Activated T-cell treated with anti-CD3 and anti-CD28 coated beads, Interleukin-2, amount 50 U/mL, for 72 hours (primary cell): ENCODE measurements around the gene SRMS. TPM values are rescaled to one million over a fixed set of nuclear protein-coding genes. Genes with fewer than 3 reads are reported as not detected.

Source experiments
- ATAC-seq, 2 donors: fragments of 150-1000 bp; cut with Tn5 transposase; replicated peaks in 1 of 2; 2 replicates each; pipeline ENCODE4 v1.10.0; 2021; ENCODE audit warnings: moderate library complexity in 2 of 2, mild to moderate bottlenecking in 1 of 2
- DNase-seq, 2 donors: peaks; one replicate each; pipeline ENCODE4 v3.0.0; 2021 to 2022; ENCODE audit warnings: mixed read lengths in 1 of 2
- H3K27ac Mint-ChIP-seq: one replicate; pipeline ENCODE4 v1.8.0; 2022; ENCODE audit warnings: mild to moderate bottlenecking, moderate library complexity, mixed read lengths
- H3K27me3 Mint-ChIP-seq: one replicate; pipeline ENCODE4 v1.8.0; 2022; ENCODE audit warnings: low read depth, mixed read lengths
- H3K36me3 Mint-ChIP-seq, 2 donors: one replicate each; pipeline ENCODE4 v1.8.0; 2022; ENCODE audit warnings: mixed read lengths in 2 of 2, mild to moderate bottlenecking in 1 of 2; ENCODE audit not compliant: insufficient read depth in 2 of 2
- H3K4me1 Mint-ChIP-seq: one replicate; pipeline ENCODE4 v1.8.0; 2022; ENCODE audit warnings: low read depth, mixed read lengths
- H3K4me3 Mint-ChIP-seq, 2 donors: one replicate each; pipeline ENCODE4 v1.8.0; 2022; ENCODE audit warnings: mild to moderate bottlenecking in 2 of 2, mixed read lengths in 2 of 2, moderate library complexity in 2 of 2
- H3K9me3 Mint-ChIP-seq, 2 donors: one replicate each; pipeline ENCODE4 v1.8.0; 2022; ENCODE audit warnings: mixed read lengths in 2 of 2
- total RNA-seq, 2 donors: library from RNA; stranded (reverse); gene quantifications; one replicate each; pipeline ENCODE4 v1.2.3, GENCODE V29; 2022

SRMS gene
- total RNA-seq, 2 donors from 2014 or later: not detected

DNA sequence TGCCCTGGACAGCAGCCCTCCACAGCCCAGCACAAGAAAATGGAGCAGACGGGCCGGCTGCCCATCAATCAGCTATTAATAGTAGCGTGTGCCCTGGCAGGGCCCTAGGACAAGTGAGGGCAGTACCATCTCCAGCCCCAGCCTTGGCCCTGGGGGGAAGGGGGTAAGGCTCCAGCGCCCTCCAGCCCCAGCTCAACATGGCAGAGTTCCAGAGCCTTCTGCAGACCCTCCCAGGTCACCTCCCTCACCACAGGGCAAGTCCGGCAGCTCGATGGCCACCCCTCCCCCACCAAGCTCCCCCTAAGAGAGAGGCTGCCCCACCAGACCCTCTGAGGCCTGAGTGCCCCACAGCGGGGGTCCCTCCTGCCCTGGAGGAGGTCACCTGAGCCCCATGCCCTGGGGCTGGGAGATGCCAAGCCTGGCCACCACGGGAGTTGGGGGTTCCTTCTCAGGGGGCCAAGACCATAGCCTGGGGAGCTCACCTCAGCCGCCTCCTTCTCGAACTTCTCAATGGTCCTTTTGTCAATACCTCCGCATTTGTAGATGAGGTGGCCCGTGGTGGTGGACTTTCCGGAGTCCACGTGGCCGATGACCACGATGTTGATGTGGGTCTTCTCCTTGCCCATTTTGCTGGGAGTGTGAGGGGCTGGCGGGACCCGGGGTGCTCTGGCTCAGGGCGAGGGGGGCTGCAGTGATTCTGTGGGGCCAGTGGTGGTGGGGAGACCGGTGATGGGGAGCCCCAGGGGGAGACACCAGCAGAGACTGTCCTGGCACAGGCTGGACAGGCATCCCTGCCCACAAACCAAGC lies 50.2 kb downstream of the SRMS start:
- Mint-ChIP-seq H3K27ac (no peak overlapping the region), H3K27me3 (peaks cover 22% of the 10 kb centered on the region), H3K36me3 (no peaks in the 10 kb centered on the region), H3K4me3 (no peak overlapping the region), H3K9me3 (peaks cover 0 to under 1% of the 10 kb centered on the region in 2 donors), H3K4me1 (no peaks in the 10 kb centered on the region)
- no peak for ATAC-seq
- DNase-seq: no peak

DNA sequence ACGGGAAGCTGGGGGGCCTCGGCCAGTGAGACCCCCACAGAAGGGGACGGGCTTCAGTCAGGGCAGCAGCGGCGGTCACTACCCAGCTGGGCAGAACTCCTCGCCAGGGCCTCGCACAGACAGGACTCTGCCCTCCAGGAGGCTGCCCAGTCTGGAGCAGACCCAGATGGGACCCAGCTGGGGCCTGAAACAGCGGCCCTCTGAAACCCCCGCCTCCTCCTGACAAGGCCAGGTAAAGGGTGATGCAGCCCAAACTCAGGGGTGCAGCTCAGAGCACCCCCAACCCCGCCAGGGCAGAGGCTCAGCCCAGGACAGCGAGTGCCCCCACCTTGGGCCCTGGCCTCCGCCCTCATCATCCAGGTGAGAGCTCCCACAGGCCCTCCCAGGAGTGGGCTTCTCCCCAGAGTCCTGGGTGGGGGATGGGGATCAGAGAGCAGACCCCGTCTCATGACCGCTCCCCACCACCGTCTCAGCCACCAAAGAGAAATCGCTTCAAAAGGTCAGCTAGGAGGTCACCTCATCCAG lies 50.9 kb downstream of the SRMS start:
- H3K27ac Mint-ChIP-seq: no peak overlapping the region
- peak; percentile 16 to 17 for ATAC-seq
- peaks cover 0 to 3% of the 10 kb centered on the region in 2 donors for H3K9me3 Mint-ChIP-seq
- H3K27me3 Mint-ChIP-seq: peaks cover 25% of the 10 kb centered on the region
- no peak for DNase-seq
- peak overlapping the region; percentile 57 to 67 for H3K4me3 Mint-ChIP-seq
- no peaks in the 10 kb centered on the region for H3K4me1 Mint-ChIP-seq
- H3K36me3 Mint-ChIP-seq: no peaks in the 10 kb centered on the region

DNA sequence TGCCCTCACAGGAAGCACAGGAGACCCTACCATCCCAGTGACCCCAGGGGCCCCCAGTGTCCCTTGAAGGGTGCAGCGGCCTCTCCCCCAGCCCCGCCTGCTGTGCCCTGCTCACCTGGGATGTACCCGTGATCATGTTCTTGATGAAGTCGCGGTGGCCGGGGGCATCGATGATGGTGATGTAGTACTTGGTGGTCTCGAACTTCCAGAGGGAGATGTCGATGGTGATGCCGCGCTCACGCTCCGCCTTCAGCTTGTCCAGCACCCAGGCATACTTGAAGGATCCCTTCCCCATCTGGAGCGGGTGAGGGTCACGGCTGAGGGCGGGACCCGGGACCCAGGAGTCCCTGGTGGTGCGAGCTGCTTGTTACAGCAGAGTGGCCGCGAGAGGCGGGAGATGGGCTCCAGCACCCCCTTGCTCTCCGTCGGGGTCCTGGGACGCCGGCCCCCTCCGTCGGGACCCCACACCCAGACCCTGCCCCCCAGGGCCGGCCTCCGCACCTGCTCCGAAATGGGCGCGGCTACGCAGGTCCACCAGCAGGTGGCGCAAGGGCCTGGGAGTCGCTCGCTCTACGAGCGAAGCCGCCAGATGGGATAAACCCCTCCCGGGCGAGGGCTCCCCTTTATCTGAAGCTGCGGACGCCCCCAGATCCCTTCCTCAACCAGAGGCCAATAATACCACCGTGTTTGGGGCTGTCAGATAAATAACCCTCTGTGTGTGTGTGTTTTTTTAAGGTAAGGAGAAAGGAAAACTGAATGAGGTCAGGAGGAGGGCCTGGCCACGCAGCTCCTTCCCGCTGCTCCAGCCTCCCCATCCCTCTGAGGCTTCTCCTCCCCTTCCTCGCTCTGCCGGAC lies 51.6 kb downstream of the SRMS start:
- H3K4me1 Mint-ChIP-seq: no peaks in the 10 kb centered on the region
- no peak overlapping the region for H3K27ac Mint-ChIP-seq
- no peaks in the 10 kb centered on the region for H3K36me3 Mint-ChIP-seq
- H3K27me3 Mint-ChIP-seq: peaks cover 31% of the 10 kb centered on the region
- H3K9me3 Mint-ChIP-seq: peaks cover 0 to 3% of the 10 kb centered on the region in 2 donors
- DNase-seq (peak; percentile 74 to 82), ATAC-seq (peak; percentile 67 to 75)
- peak overlapping the region; percentile 57 to 67 for H3K4me3 Mint-ChIP-seq

GRCh38 chr20:63495167-63495720 lies 52.3 kb downstream of the SRMS start:
- no peak for DNase-seq
- no peaks in the 10 kb centered on the region for H3K36me3 Mint-ChIP-seq
- peaks cover 0 to 3% of the 10 kb centered on the region in 2 donors for H3K9me3 Mint-ChIP-seq
- no peak overlapping the region for H3K27ac Mint-ChIP-seq
- peaks cover 31% of the 10 kb centered on the region for H3K27me3 Mint-ChIP-seq
- H3K4me1 Mint-ChIP-seq: no peaks in the 10 kb centered on the region
- no peak for ATAC-seq
- no peak overlapping the region for H3K4me3 Mint-ChIP-seq

GRCh38 chr20:63494420-63495166 lies 53.0 kb downstream of the SRMS start:
- ATAC-seq: no peak
- Mint-ChIP-seq H3K9me3 (peaks cover 0 to 3% of the 10 kb centered on the region in 2 donors), H3K4me3 (no peak overlapping the region), H3K4me1 (no peaks in the 10 kb centered on the region), H3K36me3 (no peaks in the 10 kb centered on the region), H3K27ac (no peak overlapping the region), H3K27me3 (peaks cover 31% of the 10 kb centered on the region)
- DNase-seq: no peak

DNA sequence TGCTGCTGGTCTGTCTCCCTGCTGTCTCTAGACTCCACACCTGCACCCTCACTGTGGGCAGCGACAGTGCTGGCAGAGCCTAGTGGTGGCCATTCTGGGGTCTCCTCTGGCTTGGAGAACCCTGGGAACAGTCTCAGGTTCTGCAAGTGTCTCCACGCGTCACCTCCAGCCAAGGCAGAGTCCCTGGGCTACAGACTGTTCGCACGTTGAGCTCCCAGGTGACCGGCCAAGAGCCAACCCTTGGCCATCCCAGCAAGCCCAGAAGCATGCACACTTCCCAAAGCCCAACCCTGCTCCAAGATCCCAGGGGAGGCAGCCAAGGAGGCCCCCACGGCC lies 53.5 kb downstream of the SRMS start:
- no peak overlapping the region for H3K27ac Mint-ChIP-seq
- peaks cover 0 to 3% of the 10 kb centered on the region in 2 donors for H3K9me3 Mint-ChIP-seq
- no peak overlapping the region for H3K4me3 Mint-ChIP-seq
- no peak for DNase-seq
- ATAC-seq: no peak
- no peaks in the 10 kb centered on the region for H3K36me3 Mint-ChIP-seq
- peaks cover 31% of the 10 kb centered on the region for H3K27me3 Mint-ChIP-seq
- no peaks in the 10 kb centered on the region for H3K4me1 Mint-ChIP-seq

- no peaks in the 10 kb centered on the region for H3K4me1 Mint-ChIP-seq
- H3K27me3 Mint-ChIP-seq: peaks cover 31% of the 10 kb centered on the region
- H3K4me3 Mint-ChIP-seq: no peak overlapping the region
- peaks cover 0 to 3% of the 10 kb centered on the region in 2 donors for H3K9me3 Mint-ChIP-seq
- ATAC-seq (no peak), DNase-seq (no peak)
- H3K36me3 Mint-ChIP-seq: no peaks in the 10 kb centered on the region
- H3K27ac Mint-ChIP-seq: no peak overlapping the region
These were observed 54.0 kb downstream of the SRMS start for GRCh38 chr20:63493563-63494020.

DNA sequence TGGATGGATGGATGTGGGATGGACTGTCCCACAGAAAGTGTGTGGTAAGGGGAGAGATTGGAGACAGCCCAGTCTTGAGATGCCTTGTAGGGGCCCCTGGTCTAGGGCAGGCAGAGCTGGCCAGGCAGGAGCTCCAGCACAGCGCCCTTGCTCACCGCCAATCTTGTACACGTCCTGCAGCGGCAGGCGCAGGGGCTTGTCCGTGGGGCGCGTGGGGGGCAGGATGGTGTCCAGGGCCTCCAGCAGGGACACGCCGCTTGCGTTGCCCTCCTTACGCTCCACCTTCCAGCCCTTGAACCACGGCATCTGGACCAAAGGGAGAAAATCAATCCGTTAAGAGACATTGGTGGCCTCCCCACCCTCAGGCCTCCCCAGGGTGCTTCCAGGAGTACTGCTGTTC lies 54.6 kb downstream of the SRMS start:
- no peaks in the 10 kb centered on the region for H3K4me1 Mint-ChIP-seq
- H3K4me3 Mint-ChIP-seq: no peak overlapping the region
- peaks cover 28% of the 10 kb centered on the region for H3K27me3 Mint-ChIP-seq
- DNase-seq (no peak), ATAC-seq (no peak)
- H3K27ac Mint-ChIP-seq: no peak overlapping the region
- peaks cover 0 to 3% of the 10 kb centered on the region in 2 donors for H3K9me3 Mint-ChIP-seq
- no peaks in the 10 kb centered on the region for H3K36me3 Mint-ChIP-seq

DNA sequence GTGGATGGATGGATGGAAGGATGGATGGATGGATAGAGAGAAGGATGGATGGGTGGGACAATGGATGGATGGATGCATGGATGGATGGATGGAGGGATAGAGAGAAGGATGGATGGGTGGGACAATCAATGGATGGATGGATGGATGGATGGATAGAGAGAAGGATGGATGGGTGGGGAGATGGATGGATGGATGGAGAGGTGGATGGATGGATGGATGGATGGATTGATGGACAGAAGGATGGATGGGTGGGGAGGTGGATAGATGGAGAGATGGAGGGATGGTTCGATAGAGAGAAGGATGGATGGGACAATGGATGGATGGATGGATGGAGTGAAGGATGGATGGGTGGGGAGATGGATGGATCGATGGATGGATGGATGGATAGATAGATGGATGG lies 55.0 kb downstream of the SRMS start:
- ATAC-seq (no peak), DNase-seq (no peak)
- Mint-ChIP-seq H3K27me3 (peaks cover 23% of the 10 kb centered on the region), H3K4me3 (no peak overlapping the region), H3K9me3 (peaks cover 0 to 3% of the 10 kb centered on the region in 2 donors), H3K27ac (no peak overlapping the region), H3K36me3 (no peaks in the 10 kb centered on the region), H3K4me1 (no peaks in the 10 kb centered on the region)

DNA sequence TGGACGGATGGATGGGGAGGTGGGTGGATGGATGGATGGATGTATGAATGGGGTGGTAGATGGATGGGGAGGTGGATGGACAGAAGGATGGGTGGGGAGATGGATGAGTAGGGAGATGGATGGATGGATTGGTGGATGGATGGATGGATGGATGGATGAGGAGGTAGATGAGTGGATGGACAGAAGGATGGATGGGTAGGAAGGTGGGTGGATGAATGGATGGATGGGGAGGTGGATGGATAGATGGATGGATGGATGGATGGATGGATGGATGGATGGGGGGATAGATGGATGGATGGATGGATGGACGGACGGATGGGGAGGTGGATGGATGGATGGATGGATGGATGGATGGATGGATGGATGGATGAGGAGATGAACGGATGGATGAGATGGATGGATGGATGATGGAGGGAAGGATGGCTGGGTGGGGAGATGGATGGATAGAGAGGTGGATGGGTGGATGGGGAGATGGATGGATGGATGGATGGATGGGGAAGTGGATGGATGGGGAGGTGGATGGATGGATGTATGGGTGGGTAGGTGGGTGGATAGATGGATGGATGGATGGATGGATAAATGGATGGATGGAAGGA lies 55.8 kb downstream of the SRMS start:
- Mint-ChIP-seq H3K4me3 (no peak overlapping the region), H3K27me3 (peaks cover 18% of the 10 kb centered on the region), H3K27ac (no peak overlapping the region), H3K4me1 (no peaks in the 10 kb centered on the region), H3K36me3 (no peaks in the 10 kb centered on the region), H3K9me3 (peaks cover 0 to 3% of the 10 kb centered on the region in 2 donors)
- no peak for DNase-seq
- no peak for ATAC-seq

- Mint-ChIP-seq H3K4me3 (no peak overlapping the region), H3K4me1 (no peaks in the 10 kb centered on the region), H3K27ac (no peak overlapping the region), H3K9me3 (peaks cover 0 to 3% of the 10 kb centered on the region in 2 donors), H3K36me3 (no peaks in the 10 kb centered on the region), H3K27me3 (peaks cover 11% of the 10 kb centered on the region)
- DNase-seq (no peak), ATAC-seq (no peak)
These were observed 56.5 kb downstream of the SRMS start for GRCh38 chr20:63491078-63491477.
